GM11168 (cell line): ENCODE data around the gene MAP2.

Experiments
- in situ Hi-C: fragments of 300-500 bp; cut with MboI; formaldehyde crosslinking; loops from one replicate; pipeline ENCODE4 v1.12.0; 2022; ENCODE audit warnings: low sequenced_read_pairs; ENCODE audit not compliant: unreplicated experiment

The MAP2 gene

GRCh38 chr2:209685963-209686362 is 262.1 kb downstream of the MAP2 start:
- in situ Hi-C loops, result no loop called here

GRCh38 chr2:209686448-209686847 is 262.6 kb downstream of the MAP2 start:
- in situ Hi-C loops, result no loop called here

GRCh38 chr2:209687323-209687969 is 263.6 kb downstream of the MAP2 start:
- in situ Hi-C loops, result no loop called here

- in situ Hi-C loops, result no loop called here
These were observed 264.5 kb downstream of the MAP2 start for GRCh38 chr2:209688385-209688784.

- in situ Hi-C loops, result no loop called here
These were observed 266.3 kb downstream of the MAP2 start for GRCh38 chr2:209690029-209690754.

GRCh38 chr2:209694748-209695147 is 270.9 kb downstream of the MAP2 start:
- in situ Hi-C loops, result no loop called here

GRCh38 chr2:209696836-209697711 is 273.2 kb downstream of the MAP2 start:
- in situ Hi-C loops, result no loop called here

GRCh38 chr2:209702775-209703174 is 278.9 kb downstream of the MAP2 start:
- in situ Hi-C loops, result no loop called here

GRCh38 chr2:209713219-209713618 is 289.4 kb downstream of the MAP2 start:
- in situ Hi-C loops, result no loop called here

GRCh38 chr2:209719034-209719433 is 295.2 kb downstream of the MAP2 start:
- in situ Hi-C loops, result no loop called here

GRCh38 chr2:209721497-209721896 is 297.6 kb downstream of the MAP2 start:
- in situ Hi-C loops, result no loop called here

- in situ Hi-C loops, result no loop called here
These were observed 302.5 kb downstream of the MAP2 start for GRCh38 chr2:209726311-209726710.

GRCh38 chr2:209727077-209727476 is 303.2 kb downstream of the MAP2 start:
- in situ Hi-C loops, result no loop called here

- in situ Hi-C loops, result no loop called here
These were observed 311.0 kb downstream of the MAP2 start for GRCh38 chr2:209734805-209735204.

- in situ Hi-C loops, result no loop called here
These were observed 318.1 kb downstream of the MAP2 start for GRCh38 chr2:209741953-209742352.

- in situ Hi-C loops, result no loop called here
These were observed 329.2 kb downstream of the MAP2 start for GRCh38 chr2:209753020-209753419.

GRCh38 chr2:209757163-209757562 is 333.3 kb downstream of the MAP2 start:
- in situ Hi-C loops, result no loop called here

GRCh38 chr2:209761566-209761965 is 337.7 kb downstream of the MAP2 start:
- in situ Hi-C loops, result no loop called here

GRCh38 chr2:209762563-209762962 is 338.7 kb downstream of the MAP2 start:
- in situ Hi-C loops, result no loop called here

- in situ Hi-C loops, result no loop called here
These were observed 339.3 kb downstream of the MAP2 start for GRCh38 chr2:209763106-209763505.

GRCh38 chr2:209766613-209767012 is 342.8 kb downstream of the MAP2 start:
- in situ Hi-C loops, result no loop called here
